SU-DHL-6 (cell line): ENCODE data around the gene SEMG2.

Source experiments
- H2AFZ ChIP-seq: fragments of 200-600 bp; sonication (generic); 2 replicates; pipeline ENCODE4 v1.6.1; 2014; ENCODE audit warnings: low read depth, mild to moderate bottlenecking, moderate library complexity, mixed read lengths, antibody characterized with exemption, low read length; ENCODE audit not compliant: severe bottlenecking
- H3F3A ChIP-seq: fragments of 200-600 bp; shearing (Covaris generic); 2 replicates; pipeline ENCODE4 v1.6.0; 2016; ENCODE audit warnings: antibody characterized with exemption, mild to moderate bottlenecking; ENCODE audit not compliant: insufficient read depth
- H3K27ac ChIP-seq: fragments of 200-600 bp; sonication (generic); 2 replicates; pipeline ENCODE4 v1.5.1; 2016; ENCODE audit warnings: low read depth, mild to moderate bottlenecking, low read length, moderate library complexity, mixed read lengths
- H3K27me3 ChIP-seq: fragments of 200-600 bp; sonication (generic), shearing (Covaris generic); 2 replicates; pipeline ENCODE4 v1.6.0; 2014; ENCODE audit warnings: mild to moderate bottlenecking, low read length
- H3K36me3 ChIP-seq: fragments of 200-600 bp; sonication (generic); 2 replicates; pipeline ENCODE4 v1.6.1; 2014; ENCODE audit warnings: mild to moderate bottlenecking, low read length, mixed read lengths
- H3K4me2 ChIP-seq: fragments of 300-600, 200-600 bp; shearing (Covaris generic), sonication (generic); 2 replicates; pipeline ENCODE4 v1.6.0; 2014; ENCODE audit warnings: low read length, low read depth, mild to moderate bottlenecking; ENCODE audit not compliant: poor library complexity, severe bottlenecking
- H3K4me3 ChIP-seq: fragments of 200-600 bp; sonication (generic); 2 replicates; pipeline ENCODE4 v1.5.1; 2014; ENCODE audit warnings: antibody characterized with exemption, low read length, mild to moderate bottlenecking, mixed read lengths; ENCODE audit not compliant: insufficient read depth, poor library complexity, severe bottlenecking
- H3K79me2 ChIP-seq: fragments of 200-600 bp; sonication (generic); 2 replicates; pipeline ENCODE4 v1.6.1; 2014; ENCODE audit warnings: mild to moderate bottlenecking, low read length, moderate library complexity; ENCODE audit not compliant: insufficient read depth
- H3K9ac ChIP-seq: fragments of 200-600 bp; sonication (generic); 2 replicates; pipeline ENCODE4 v1.7.0; 2014; ENCODE audit warnings: mild to moderate bottlenecking, low read length
- H3K9me2 ChIP-seq: fragments of 200-600 bp; sonication (generic); replicated peaks from 2 replicates; pipeline ENCODE4 v1.6.1; 2014; ENCODE audit warnings: low read length; ENCODE audit not compliant: insufficient read depth
- H3K9me3 ChIP-seq: fragments of 200-600 bp; sonication (generic); 2 replicates; pipeline ENCODE4 v1.6.1; 2014; ENCODE audit warnings: low read length, mixed read lengths; ENCODE audit not compliant: insufficient read depth
- H4K20me1 ChIP-seq: fragments of 200-600 bp; sonication (generic); 2 replicates; pipeline ENCODE4 v1.6.1; 2014; ENCODE audit warnings: low read depth, mild to moderate bottlenecking, antibody characterized with exemption, low read length, moderate library complexity, mixed read lengths
- EZH2phosphoT487 ChIP-seq: fragments of 200-600 bp; sonication (generic), shearing (Covaris generic); conservative IDR thresholded peaks from 2 replicates; pipeline ENCODE4 v1.6.1; 2018; ENCODE audit warnings: mild to moderate bottlenecking, antibody characterized with exemption, low read length, moderate library complexity, mixed read lengths
- TF ChIP-seq, protein P1 (sequence below): fragments of 200-600 bp; sonication (generic); IDR thresholded peaks from one replicate; pipeline ENCODE4 v1.5.1; 2017; ENCODE audit warnings: antibody characterized with exemption, mild to moderate bottlenecking, low read length, moderate library complexity; ENCODE audit not compliant: insufficient read depth, poor library complexity, severe bottlenecking

Gene SEMG2

DNA sequence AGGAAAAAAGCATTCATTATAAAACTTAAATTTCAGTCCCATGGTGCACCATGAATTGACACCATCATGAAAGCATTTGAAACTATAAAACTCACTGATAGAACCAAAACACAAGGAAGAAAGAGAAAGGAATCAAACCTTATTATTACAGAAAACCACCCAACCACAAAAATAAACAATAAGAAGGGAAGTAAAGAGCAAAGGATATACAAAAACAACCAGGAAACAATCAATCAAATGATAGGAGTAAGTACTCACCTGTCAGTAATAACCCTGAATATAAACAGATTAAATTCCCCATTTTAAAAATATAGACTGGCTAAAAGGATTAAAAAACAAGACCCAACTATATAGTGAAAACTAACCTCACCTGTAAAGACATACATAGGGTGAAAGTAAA is 27.4 kb downstream of the SEMG2 start:
- Histone ChIP-seq H3K9ac (no peak overlapping the region), H3K9me3 (no peaks in the 10 kb centered on the region), H3K36me3 (no peaks in the 10 kb centered on the region), H3K9me2 (no peaks in the 10 kb centered on the region), H3K27ac (no peak overlapping the region), H3K4me3 (no peak overlapping the region), H4K20me1 (no peaks in the 10 kb centered on the region), H2AFZ (no peak overlapping the region), H3K79me2 (no peaks in the 10 kb centered on the region), H3K27me3 (peaks cover 4% of the 10 kb centered on the region; the same call in 1 of the 2 replicates), H3K4me2 (no peak overlapping the region), H3F3A (no peaks in the 10 kb centered on the region)
- no peak for TF ChIP-seq EZH2phosphoT487
- TF ChIP-seq, protein P1, sequence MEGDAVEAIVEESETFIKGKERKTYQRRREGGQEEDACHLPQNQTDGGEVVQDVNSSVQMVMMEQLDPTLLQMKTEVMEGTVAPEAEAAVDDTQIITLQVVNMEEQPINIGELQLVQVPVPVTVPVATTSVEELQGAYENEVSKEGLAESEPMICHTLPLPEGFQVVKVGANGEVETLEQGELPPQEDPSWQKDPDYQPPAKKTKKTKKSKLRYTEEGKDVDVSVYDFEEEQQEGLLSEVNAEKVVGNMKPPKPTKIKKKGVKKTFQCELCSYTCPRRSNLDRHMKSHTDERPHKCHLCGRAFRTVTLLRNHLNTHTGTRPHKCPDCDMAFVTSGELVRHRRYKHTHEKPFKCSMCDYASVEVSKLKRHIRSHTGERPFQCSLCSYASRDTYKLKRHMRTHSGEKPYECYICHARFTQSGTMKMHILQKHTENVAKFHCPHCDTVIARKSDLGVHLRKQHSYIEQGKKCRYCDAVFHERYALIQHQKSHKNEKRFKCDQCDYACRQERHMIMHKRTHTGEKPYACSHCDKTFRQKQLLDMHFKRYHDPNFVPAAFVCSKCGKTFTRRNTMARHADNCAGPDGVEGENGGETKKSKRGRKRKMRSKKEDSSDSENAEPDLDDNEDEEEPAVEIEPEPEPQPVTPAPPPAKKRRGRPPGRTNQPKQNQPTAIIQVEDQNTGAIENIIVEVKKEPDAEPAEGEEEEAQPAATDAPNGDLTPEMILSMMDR: no peak

DNA sequence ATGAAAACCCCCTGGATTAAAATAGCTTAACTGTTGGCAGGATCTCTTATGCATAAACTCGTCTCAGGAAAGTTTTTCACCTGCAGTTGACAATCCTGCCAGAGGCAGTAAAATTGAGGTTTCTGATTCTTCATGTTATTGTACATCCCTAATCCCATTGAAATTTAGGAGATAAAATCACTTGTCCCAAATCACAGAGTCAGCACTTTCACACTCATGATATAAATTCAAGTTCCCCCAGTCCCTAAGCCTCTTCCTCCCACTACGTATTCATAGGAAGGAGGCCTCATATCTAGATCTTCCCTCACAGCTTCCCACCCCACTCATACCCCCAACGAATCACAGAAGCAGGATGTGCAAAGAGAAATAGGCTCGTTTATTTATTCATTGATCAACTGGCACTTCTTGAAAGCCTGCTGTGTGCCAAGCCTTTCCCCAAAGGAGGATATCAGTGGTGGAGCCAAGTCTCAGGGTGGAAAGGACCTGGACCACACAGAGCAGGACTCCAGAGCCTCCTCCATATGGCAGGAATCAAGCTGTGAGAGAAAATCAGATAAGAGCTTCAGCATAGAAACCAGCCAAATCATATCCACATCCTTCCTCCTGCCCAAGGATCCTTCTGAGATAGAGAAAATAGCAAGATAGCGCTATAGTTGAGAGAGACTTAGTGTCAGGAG is 30.8 kb downstream of the SEMG2 start:
- no peaks in the 10 kb centered on the region for H3K36me3 ChIP-seq
- no peaks in the 10 kb centered on the region for H3K9me2 ChIP-seq
- H3F3A ChIP-seq: no peaks in the 10 kb centered on the region
- no peak overlapping the region for H2AFZ ChIP-seq
- no peak for TF ChIP-seq EZH2phosphoT487
- TF ChIP-seq, protein P1: no peak
- H3K27ac ChIP-seq: no peak overlapping the region
- H3K9me3 ChIP-seq: no peaks in the 10 kb centered on the region
- H3K27me3 ChIP-seq: peaks cover 4% of the 10 kb centered on the region; the same call in 1 of the 2 replicates
- no peak overlapping the region for H3K9ac ChIP-seq
- H3K4me3 ChIP-seq: no peak overlapping the region
- H3K79me2 ChIP-seq: no peaks in the 10 kb centered on the region
- H3K4me2 ChIP-seq: no peak overlapping the region
- no peaks in the 10 kb centered on the region for H4K20me1 ChIP-seq

DNA sequence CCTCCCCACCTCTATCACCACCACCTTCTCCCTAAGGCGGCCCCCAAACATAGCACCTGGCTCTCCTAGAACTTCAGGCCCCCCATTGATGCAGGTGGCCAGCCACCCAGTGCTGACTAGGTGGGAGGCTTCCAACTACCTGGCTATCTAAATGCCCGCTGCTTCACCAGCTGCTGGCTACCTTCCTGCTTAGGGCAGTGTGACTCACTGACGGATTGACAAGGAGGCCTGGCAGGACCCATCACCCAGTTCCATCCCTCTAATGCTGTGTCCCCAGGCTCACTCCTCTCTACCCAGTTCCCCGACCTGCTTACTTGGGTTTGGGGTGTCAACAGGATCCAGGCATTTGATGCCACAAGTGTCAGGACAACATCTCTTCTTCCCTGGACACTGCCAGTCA is 32.1 kb downstream of the SEMG2 start:
- no peak overlapping the region for H3K4me3 ChIP-seq
- TF ChIP-seq, protein P1: no peak
- TF ChIP-seq EZH2phosphoT487: no peak
- no peak overlapping the region for H3K4me2 ChIP-seq
- H3K36me3 ChIP-seq: no peaks in the 10 kb centered on the region
- no peaks in the 10 kb centered on the region for H3K79me2 ChIP-seq
- H3F3A ChIP-seq: no peaks in the 10 kb centered on the region
- H3K27me3 ChIP-seq: peaks cover 3% of the 10 kb centered on the region; the same call in 1 of the 2 replicates
- H3K27ac ChIP-seq: no peak overlapping the region
- no peak overlapping the region for H3K9ac ChIP-seq
- H2AFZ ChIP-seq: no peak overlapping the region
- H3K9me3 ChIP-seq: no peaks in the 10 kb centered on the region
- H3K9me2 ChIP-seq: no peaks in the 10 kb centered on the region
- H4K20me1 ChIP-seq: no peaks in the 10 kb centered on the region
